ENCODE measurements around the gene RASSF1.

RASSF1 gene

GRCh38 chr3:50334339-50335075 is 6.1 kb downstream of the RASSF1 start:
- POLR2A ChIA-PET = interaction anchor here (1.1 kb wide), 1 partner anchor 16 kb away, joined by 3 read pairs; the partner anchor contains the start of genes CYB561D2 and NPRL2
- CTCF ChIA-PET = interaction anchor here (0.6 kb wide), 1 partner anchor 60 kb away, joined by 3 read pairs; no protein-coding TSS in a partner anchor
- DNase-seq (ENCODE audit: extremely low spot score) = no peak
- no peak for TF ChIP-seq FOXM1 (IDR thresholded peaks at IDR 0.05; ENCODE audit: borderline replicate concordance)
- no peak for TF ChIP-seq ARNT (IDR thresholded peaks at IDR 0.05)
- TF ChIP-seq HDGF (IDR thresholded peaks at IDR 0.05; ENCODE audit: borderline replicate concordance) = no peak
- TF ChIP-seq ZNF384 (IDR thresholded peaks at IDR 0.05) = no peak
- TF ChIP-seq LEF1 (IDR thresholded peaks at IDR 0.05; ENCODE audit: borderline replicate concordance) = no peak
- TF ChIP-seq SUZ12 (IDR thresholded peaks at IDR 0.05) = no peak
- no peak for TF ChIP-seq CTBP1 (IDR thresholded peaks at IDR 0.05; ENCODE audit: borderline replicate concordance)
- no peak for TF ChIP-seq ELF4 (IDR thresholded peaks at IDR 0.05)
- no peak for TF ChIP-seq FOXK2 (IDR thresholded peaks at IDR 0.05)
- TF ChIP-seq SP1 (IDR thresholded peaks at IDR 0.05) = no peak
- no peak for TF ChIP-seq PKNOX1 (IDR thresholded peaks at IDR 0.05)

GRCh38 chr3:50333744-50334328 is 6.8 kb downstream of the RASSF1 start:
- ChIA-PET POLR2A (no interaction called here), CTCF (no interaction called here)
- no peak for DNase-seq (ENCODE audit: extremely low spot score)
- TF ChIP-seq ARNT (IDR thresholded peaks at IDR 0.05) (no peak), PKNOX1 (IDR thresholded peaks at IDR 0.05) (no peak), SP1 (IDR thresholded peaks at IDR 0.05) (no peak), ZNF384 (IDR thresholded peaks at IDR 0.05) (no peak), FOXK2 (IDR thresholded peaks at IDR 0.05) (no peak), ELF4 (IDR thresholded peaks at IDR 0.05) (no peak), FOXM1 (IDR thresholded peaks at IDR 0.05; ENCODE audit: borderline replicate concordance) (no peak), SUZ12 (IDR thresholded peaks at IDR 0.05) (no peak), HDGF (IDR thresholded peaks at IDR 0.05; ENCODE audit: borderline replicate concordance) (no peak), FOXA1 (IDR thresholded peaks at IDR 0.05) (no peak), NFRKB (IDR thresholded peaks at IDR 0.05) (no peak), TARDBP (IDR thresholded peaks at IDR 0.05) (no peak), L3MBTL2 (conservative IDR thresholded peaks at IDR 0.05) (no peak), CTBP1 (IDR thresholded peaks at IDR 0.05; ENCODE audit: borderline replicate concordance) (no peak), BHLHE40 (IDR thresholded peaks at IDR 0.05; ENCODE audit: borderline replicate concordance) (no peak), LEF1 (IDR thresholded peaks at IDR 0.05; ENCODE audit: borderline replicate concordance) (no peak)

- CTCF ChIA-PET = interaction anchor here (1.0 kb wide), 1 partner anchor 136 kb away, joined by 3 read pairs; no protein-coding TSS in a partner anchor
- no peak for DNase-seq (ENCODE audit: extremely low spot score)
- POLR2A ChIA-PET = interaction anchor here (1.1 kb wide), 1 partner anchor 22 kb away, joined by 5 read pairs; no protein-coding TSS in a partner anchor
- no peak for TF ChIP-seq ELF4 (IDR thresholded peaks at IDR 0.05)
- no peak for TF ChIP-seq NFRKB (IDR thresholded peaks at IDR 0.05)
- TF ChIP-seq TARDBP (IDR thresholded peaks at IDR 0.05) = no peak
- TF ChIP-seq FOXK2 (IDR thresholded peaks at IDR 0.05) = no peak
- TF ChIP-seq FOXA1 (IDR thresholded peaks at IDR 0.05) = no peak
- no peak for TF ChIP-seq L3MBTL2 (conservative IDR thresholded peaks at IDR 0.05)
Measured at GRCh38 chr3:50331364-50331907, 9.2 kb downstream of the RASSF1 start.

- POLR2A ChIA-PET = no interaction called here
- TF ChIP-seq FOXK2 (IDR thresholded peaks at IDR 0.05) = no peak
- no peak for TF ChIP-seq ELF4 (IDR thresholded peaks at IDR 0.05)
- TF ChIP-seq BHLHE40 (IDR thresholded peaks at IDR 0.05; ENCODE audit: borderline replicate concordance) = no peak
- no peak for TF ChIP-seq FOXM1 (IDR thresholded peaks at IDR 0.05; ENCODE audit: borderline replicate concordance)
- TF ChIP-seq SP1 (IDR thresholded peaks at IDR 0.05) = no peak
- no peak for TF ChIP-seq HDGF (IDR thresholded peaks at IDR 0.05; ENCODE audit: borderline replicate concordance)
- no peak for TF ChIP-seq TARDBP (IDR thresholded peaks at IDR 0.05)
- TF ChIP-seq LEF1 (IDR thresholded peaks at IDR 0.05; ENCODE audit: borderline replicate concordance) = no peak
- TF ChIP-seq NFRKB (IDR thresholded peaks at IDR 0.05) = no peak
- no peak for TF ChIP-seq L3MBTL2 (conservative IDR thresholded peaks at IDR 0.05)
- TF ChIP-seq ARNT (IDR thresholded peaks at IDR 0.05) = no peak
- TF ChIP-seq SUZ12 (IDR thresholded peaks at IDR 0.05) = no peak
- no peak for TF ChIP-seq ZNF384 (IDR thresholded peaks at IDR 0.05)
- TF ChIP-seq FOXA1 (IDR thresholded peaks at IDR 0.05) = no peak
- no peak for TF ChIP-seq PKNOX1 (IDR thresholded peaks at IDR 0.05)
- TF ChIP-seq CTBP1 (IDR thresholded peaks at IDR 0.05; ENCODE audit: borderline replicate concordance) = no peak
- no peak for DNase-seq (ENCODE audit: extremely low spot score)
- CTCF ChIA-PET = no interaction called here
Measured at GRCh38 chr3:50330330-50330729, 10.3 kb downstream of the RASSF1 start.

- TF ChIP-seq FOXM1 (IDR thresholded peaks at IDR 0.05; ENCODE audit: borderline replicate concordance) (no peak), PKNOX1 (IDR thresholded peaks at IDR 0.05) (peak; percentile 76; the same call in 1 of the 2 replicates), ELF4 (IDR thresholded peaks at IDR 0.05) (peak; percentile 64)
- POLR2A ChIA-PET = interaction anchor here (0.8 to 3.1 kb wide), 22 partner anchors 9 to 241 kb away, joined by 3 to 88 read pairs (median 4); partner anchors contain the start of genes CYB561D2, GNAI2, HEMK1 and HYAL3
Measured at GRCh38 chr3:50327943-50328691, 12.5 kb downstream of the RASSF1 start, which contains the start of gene TUSC2. TSS of gene TUSC2 (minus strand) at chr3:50328223. CDS start at chr3:50328099, 124 bp downstream.

More at GRCh38 chr3:50327943-50328691, 12.5 kb downstream of the RASSF1 start, which contains the start of gene TUSC2:
- DNase-seq (ENCODE audit: extremely low spot score) = peak; percentile 95
- CTCF ChIA-PET = interaction anchor here (1.6 kb wide), 1 partner anchor 9 kb away, joined by 10 read pairs; no protein-coding TSS in a partner anchor

Measured in HEK293T (cell line).